Heart left ventricle (tissue), 13 donors: ENCODE results near the gene PCAT6.

Experiments
- POLR2A ChIP-seq, 2 donors: fragments of 450-650 bp; IDR thresholded peaks; one replicate each; pipeline ENCODE4 v1.6.1; 2017; ENCODE audit warnings: antibody characterized with exemption in 2 of 2, mild to moderate bottlenecking in 2 of 2, moderate library complexity in 2 of 2
- TF ChIP-seq, protein P1 (sequence below), 12 donors: fragments of 200-600 bp; sonication (generic) in 4 of 12; IDR thresholded peaks; one replicate each; pipeline versions ENCODE4 v1.5.0 to v1.8.0; 2018 to 2022; ENCODE audit warnings: antibody characterized with exemption in 12 of 12, mild to moderate bottlenecking in 5 of 12
- donor health status: ischemic (EF 13 %, LVEDD 7.1; RV severe dilation, severe dysfunction).
- donor health status: DM: no; HTN: yes; CAD: no.
- donor health status: DM: no; HTN: no; CAD: no.
- donor health status: ischemic (EF 25% LVEDD 6.9; RV normal size, moderate dysfunction).
- donor health status: ischemic (EF 25% LVEDD 5.7; RV mildly dilated, moderate dysfunction).
- donor health status: ischemic (EF 35%, LVEDD 5.7; RV mildly dilated, moderate dysfunction).
- donor health status: nonischemic (EF 11% LVEDD 7.7; RV severe dilation, severe dysfunction).
- donor health status: DM: yes; HTN: yes; CAD: no.
- donor health status: PGD.
- donor health status: ischemic (EF 29% LVEDD 5.4; RV normal size, mild dysfunction).
- donor health status: nonischemic (EF 23%, LVEDD 6.1; RV moderate dilation, normal function).

DNA sequence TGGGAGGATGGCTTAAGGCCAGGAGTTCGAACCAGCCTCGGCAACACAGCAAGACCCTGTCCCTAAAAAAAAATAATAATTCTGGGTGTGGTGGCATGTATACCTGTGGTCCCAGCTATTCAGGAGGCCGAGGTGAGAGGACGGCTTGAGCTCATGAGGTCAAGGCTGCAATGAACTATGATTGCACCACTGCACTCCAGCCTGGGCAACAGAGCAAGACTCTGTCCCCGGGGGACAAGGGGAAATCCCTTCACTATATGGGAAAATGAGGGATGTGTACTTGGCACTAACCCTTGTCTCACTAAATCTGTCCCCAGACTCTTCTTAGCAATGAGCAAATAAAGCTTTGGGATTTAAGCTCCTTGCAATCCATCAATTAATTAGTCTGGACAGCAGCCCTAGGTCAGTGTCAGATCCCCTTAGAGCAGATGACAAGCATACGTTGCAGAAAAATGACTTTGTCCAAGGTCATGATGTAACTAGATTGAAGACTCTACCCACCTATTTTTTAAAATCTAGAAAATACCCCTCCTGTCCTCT, 11.9 kb upstream of the PCAT6 start:
- TF ChIP-seq, protein P1, sequence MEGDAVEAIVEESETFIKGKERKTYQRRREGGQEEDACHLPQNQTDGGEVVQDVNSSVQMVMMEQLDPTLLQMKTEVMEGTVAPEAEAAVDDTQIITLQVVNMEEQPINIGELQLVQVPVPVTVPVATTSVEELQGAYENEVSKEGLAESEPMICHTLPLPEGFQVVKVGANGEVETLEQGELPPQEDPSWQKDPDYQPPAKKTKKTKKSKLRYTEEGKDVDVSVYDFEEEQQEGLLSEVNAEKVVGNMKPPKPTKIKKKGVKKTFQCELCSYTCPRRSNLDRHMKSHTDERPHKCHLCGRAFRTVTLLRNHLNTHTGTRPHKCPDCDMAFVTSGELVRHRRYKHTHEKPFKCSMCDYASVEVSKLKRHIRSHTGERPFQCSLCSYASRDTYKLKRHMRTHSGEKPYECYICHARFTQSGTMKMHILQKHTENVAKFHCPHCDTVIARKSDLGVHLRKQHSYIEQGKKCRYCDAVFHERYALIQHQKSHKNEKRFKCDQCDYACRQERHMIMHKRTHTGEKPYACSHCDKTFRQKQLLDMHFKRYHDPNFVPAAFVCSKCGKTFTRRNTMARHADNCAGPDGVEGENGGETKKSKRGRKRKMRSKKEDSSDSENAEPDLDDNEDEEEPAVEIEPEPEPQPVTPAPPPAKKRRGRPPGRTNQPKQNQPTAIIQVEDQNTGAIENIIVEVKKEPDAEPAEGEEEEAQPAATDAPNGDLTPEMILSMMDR (IDR thresholded peaks at IDR 0.05), result no peak
- no peak for TF ChIP-seq POLR2A (IDR thresholded peaks at IDR 0.05)
